T-cell (primary cell): ENCODE data around the gene PTPRA. TPM values are rescaled to one million over a fixed set of nuclear protein-coding genes. Genes with fewer than 3 reads are reported as not detected.

Source experiments
- ATAC-seq, 4 experiments: fragments of 200-7000 bp in 3 of 4; fragments of 150-1000 bp in 1 of 4; cut with Tn5 transposase; replicated peaks in 1 of 4; 1 replicate in 3 of 4; 2 replicates in 1 of 4; pipeline ENCODE4 v1.10.0; 2021; ENCODE audit warnings: moderate library complexity in 3 of 4, mild to moderate bottlenecking in 2 of 4, moderate number of reproducible peaks in 1 of 4
- CTCF ChIA-PET, 2 donors: fragments of 300-600 bp; sonication (Branson Sonifier 250); formaldehyde crosslinking; loops; one replicate each; lab custom pipeline; 2022; ENCODE audit warnings: antibody characterized with exemption in 2 of 2; lab: Charles Lee
- POLR2A ChIA-PET, 2 donors: fragments of 300-600 bp; sonication (Branson Sonifier 250); formaldehyde crosslinking; loops; one replicate each; lab custom pipeline; 2022; ENCODE audit warnings: antibody characterized with exemption in 2 of 2; lab: Charles Lee
- DNase-seq, 35 experiments: peaks; one replicate each; pipeline versions ENCODE4 v3.0.0 to v3.0.0-alpha.2; 2013 to 2023
- H3K27ac ChIP-seq: one replicate; pipeline ENCODE4 v1.5.1; 2013; ENCODE audit warnings: low read length
- H3K27me3 ChIP-seq, 2 experiments: replicated peaks in 1 of 2; 1 replicate in 1 of 2; 2 replicates in 1 of 2; pipeline versions ENCODE4 v1.6.1 to v1.7.0; 2013; ENCODE audit warnings: low read length in 1 of 2, mixed read lengths in 1 of 2; ENCODE audit not compliant: control insufficient read depth in 2 of 2, insufficient read depth in 2 of 2; ENCODE audit errors: extremely low read depth in 1 of 2
- H3K36me3 ChIP-seq, 2 donors: 1 replicate in 1 of 2; 2 replicates in 1 of 2; pipeline versions ENCODE4 v1.6.1 to v1.7.0; 2013; ENCODE audit warnings: low read length in 1 of 2; ENCODE audit not compliant: control insufficient read depth in 2 of 2, insufficient read depth in 1 of 2; ENCODE audit errors: extremely low read depth in 1 of 2
- H3K4me1 ChIP-seq, 2 experiments: 1 replicate in 1 of 2; 2 replicates in 1 of 2; pipeline versions ENCODE4 v1.6.1 to v1.7.0; 2013; ENCODE audit warnings: low read length in 2 of 2, mixed read lengths in 1 of 2; ENCODE audit not compliant: insufficient read depth in 2 of 2, control insufficient read depth in 1 of 2; ENCODE audit errors: extremely low read depth in 1 of 2
- H3K4me3 ChIP-seq, 2 donors: 1 replicate in 1 of 2; 2 replicates in 1 of 2; pipeline versions ENCODE4 v1.5.1 to v1.7.0; 2013; ENCODE audit warnings: mild to moderate bottlenecking in 2 of 2, low read length in 1 of 2, moderate library complexity in 1 of 2; ENCODE audit not compliant: control insufficient read depth in 1 of 2; ENCODE audit errors: extremely low read depth in 1 of 2
- H3K9me3 ChIP-seq: 2 replicates; pipeline ENCODE4 v1.7.0; 2013
- H3K27ac Mint-ChIP-seq, 2 donors: one replicate each; pipeline ENCODE4 v1.8.0; 2020 to 2021; ENCODE audit warnings: mild to moderate bottlenecking in 2 of 2, mixed read lengths in 2 of 2
- H3K27me3 Mint-ChIP-seq, 2 donors: one replicate each; pipeline ENCODE4 v1.8.0; 2021 to 2022; ENCODE audit warnings: mixed read lengths in 2 of 2
- H3K36me3 Mint-ChIP-seq: one replicate; pipeline ENCODE4 v1.8.0; 2021; ENCODE audit warnings: mixed read lengths
- H3K4me1 Mint-ChIP-seq, 3 donors: one replicate each; pipeline ENCODE4 v1.8.0; 2020 to 2022; ENCODE audit warnings: mixed read lengths in 3 of 3, mild to moderate bottlenecking in 1 of 3
- H3K4me3 Mint-ChIP-seq, 3 donors: one replicate each; pipeline ENCODE4 v1.8.0; 2020 to 2022; ENCODE audit warnings: mild to moderate bottlenecking in 3 of 3, mixed read lengths in 3 of 3, moderate library complexity in 3 of 3
- H3K9me3 Mint-ChIP-seq, 3 donors: one replicate each; pipeline ENCODE4 v1.8.0; 2020 to 2022; ENCODE audit warnings: mixed read lengths in 3 of 3
- WGBS: methylation state at CpG from one replicate; pipeline ENCODE4 v1.1.5; 2013; ENCODE audit warnings: missing lambda C conversion rate; ENCODE audit not compliant: insufficient coverage; 5-methylcytosine and 5-hydroxymethylcytosine counted together
- total RNA-seq, 35 experiments: library from RNA in 6 of 35; stranded (reverse) in 6 of 35; fragments of 120-200 nt in 1 of 35; gene quantifications; one replicate each; pipeline versions ENCODE4 v1.2.1 to v1.2.4 and lab custom pipeline; 2013 to 2026

The PTPRA gene
- total RNA-seq, 5 donors from 2014 or later (not counting 1 experiment from before 2014, with no cell fraction given), result 66.2 to 98.6 (median 71.5) TPM

DNA sequence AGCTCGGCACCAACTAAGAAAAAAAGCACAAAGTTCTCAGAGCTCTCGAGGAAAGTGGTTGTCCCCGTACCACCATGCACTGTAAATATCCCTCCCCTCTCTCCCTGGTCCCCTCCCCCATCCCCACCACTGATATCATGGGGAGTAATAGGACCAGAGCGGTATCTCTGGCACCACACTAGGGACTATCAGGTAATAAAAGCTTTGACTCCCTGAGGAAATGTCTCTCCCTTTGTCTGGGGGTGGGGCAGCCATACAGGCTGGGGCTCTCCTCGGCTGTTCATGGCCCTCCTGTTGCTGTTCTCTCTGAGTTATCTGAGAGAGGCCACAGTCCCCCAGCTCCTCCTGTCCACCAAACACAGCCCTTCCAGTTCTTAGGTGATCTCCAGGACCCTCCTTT is 165.2 kb downstream of the PTPRA start:
- peaks cover 39% of the 10 kb centered on the region for H3K36me3 Mint-ChIP-seq
- no peak overlapping the region for H3K27ac ChIP-seq
- peaks cover 7 to 65% of the 10 kb centered on the region in 2 donors for H3K36me3 ChIP-seq
- peak overlapping the region; percentile 34 to 47 for H3K27ac Mint-ChIP-seq
- peaks cover 0 to 2% (median 0%) of the 10 kb centered on the region in 3 donors for H3K4me1 Mint-ChIP-seq
- no peaks in the 10 kb centered on the region for H3K4me1 ChIP-seq
- ATAC-seq (no peak), DNase-seq (no peak)
- no peak overlapping the region for H3K4me3 ChIP-seq
- H3K9me3 ChIP-seq, result no peaks in the 10 kb centered on the region
- H3K27me3 Mint-ChIP-seq, result no peaks in the 10 kb centered on the region
- POLR2A ChIA-PET, result interaction anchor here in 1 of 2 donors (0.7 kb wide), 1 partner anchor 158 kb away, joined by 3 read pairs; no protein-coding TSS in a partner anchor
- H3K4me3 Mint-ChIP-seq, result no peak overlapping the region
- 67% methylated on average over 1 of the region's 5 CpGs for WGBS
- H3K27me3 ChIP-seq, result no peaks in the 10 kb centered on the region
- H3K9me3 Mint-ChIP-seq, result no peaks in the 10 kb centered on the region
- CTCF ChIA-PET, result interaction anchor here in 1 of 2 donors (0.6 kb wide), 1 partner anchor 322 kb away, joined by 9 read pairs; no protein-coding TSS in a partner anchor

DNA sequence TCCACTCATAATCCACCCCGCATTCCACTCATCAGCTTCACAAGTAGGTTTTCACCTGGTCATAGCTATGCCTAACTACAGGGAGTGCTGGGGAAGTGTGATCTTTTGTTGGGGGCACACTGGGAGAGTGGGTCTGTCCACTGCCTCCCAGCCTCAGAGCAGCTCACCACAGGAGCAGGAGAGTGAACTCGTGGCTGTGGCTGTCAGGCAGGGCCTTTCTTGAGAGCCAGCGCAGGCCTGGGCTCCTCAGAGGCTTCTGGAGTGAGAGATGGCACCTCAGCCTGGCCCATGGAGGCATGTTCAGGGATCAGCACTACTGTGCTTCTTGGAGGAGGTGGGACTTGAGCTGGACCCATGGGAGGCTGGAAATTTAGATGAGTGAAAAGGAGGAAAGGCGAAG is 166.1 kb downstream of the PTPRA start:
- CTCF ChIA-PET, result no interaction called here
- Mint-ChIP-seq H3K4me3 (no peak overlapping the region), H3K27ac (peak overlapping the region in 1 of 2 donors; percentile 80), H3K9me3 (no peaks in the 10 kb centered on the region), H3K36me3 (peaks cover 39% of the 10 kb centered on the region), H3K27me3 (no peaks in the 10 kb centered on the region), H3K4me1 (peaks cover 0 to 3% (median 0%) of the 10 kb centered on the region in 3 donors)
- Histone ChIP-seq H3K36me3 (peaks cover 7 to 60% of the 10 kb centered on the region in 2 donors), H3K27ac (no peak overlapping the region), H3K4me1 (no peaks in the 10 kb centered on the region), H3K27me3 (no peaks in the 10 kb centered on the region), H3K4me3 (no peak overlapping the region), H3K9me3 (no peaks in the 10 kb centered on the region)
- no peak for DNase-seq
- no peak for ATAC-seq
- POLR2A ChIA-PET, result no interaction called here
- WGBS, result 90% methylated on average over 2 of the region's 4 CpGs

DNA sequence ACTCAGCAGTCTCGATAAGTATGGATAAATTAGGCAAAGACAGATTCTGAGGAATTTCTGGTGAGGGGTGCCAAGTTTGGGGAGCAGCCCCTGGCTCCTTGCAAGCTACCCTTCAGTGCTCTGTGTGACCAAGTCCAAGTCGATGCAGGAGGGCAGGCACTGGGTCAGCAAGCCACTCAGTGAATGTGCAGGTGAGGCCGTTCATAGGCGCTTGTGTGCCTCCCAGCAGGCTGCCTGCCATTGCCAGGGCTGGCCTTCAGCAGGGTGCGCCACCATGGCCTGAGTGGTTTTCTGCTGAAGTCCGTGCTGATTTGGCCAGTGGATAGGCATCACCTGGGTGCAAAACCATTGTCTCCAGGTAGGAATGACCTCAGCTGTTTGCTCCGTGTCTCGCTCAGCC is 166.8 kb downstream of the PTPRA start:
- Histone ChIP-seq H3K36me3 (peaks cover 7 to 55% of the 10 kb centered on the region in 2 donors), H3K4me3 (no peak overlapping the region), H3K4me1 (peaks cover 0 to 2% of the 10 kb centered on the region in 2 experiments), H3K27me3 (no peaks in the 10 kb centered on the region), H3K9me3 (no peaks in the 10 kb centered on the region), H3K27ac (no peak overlapping the region)
- ATAC-seq (no peak), DNase-seq (no peak)
- over 99% methylated on average over 8 of the region's 8 CpGs for WGBS
- H3K4me1 Mint-ChIP-seq, result peaks cover 3 to 7% (median 4%) of the 10 kb centered on the region in 3 donors
- peaks cover 34% of the 10 kb centered on the region for H3K36me3 Mint-ChIP-seq
- H3K4me3 Mint-ChIP-seq, result no peak overlapping the region
- POLR2A ChIA-PET, result no interaction called here
- CTCF ChIA-PET, result no interaction called here
- peak overlapping the region in 1 of 2 donors; percentile 9 for H3K27ac Mint-ChIP-seq
- no peaks in the 10 kb centered on the region for H3K9me3 Mint-ChIP-seq
- no peaks in the 10 kb centered on the region for H3K27me3 Mint-ChIP-seq

GRCh38 chr20:3041854-3042409 is 168.7 kb downstream of the PTPRA start:
- H3K4me1 ChIP-seq, result peaks cover 3 to 13% of the 10 kb centered on the region in 2 experiments
- H3K4me3 ChIP-seq, result no peak overlapping the region
- POLR2A ChIA-PET, result no interaction called here
- 85% methylated on average over 7 of the region's 10 CpGs for WGBS
- DNase-seq (no peak), ATAC-seq (no peak)
- H3K27ac ChIP-seq, result no peak overlapping the region
- peaks cover 4 to 37% of the 10 kb centered on the region in 2 donors for H3K36me3 ChIP-seq
- CTCF ChIA-PET, result interaction anchor here in 1 of 2 donors (0.6 kb wide), 1 partner anchor 210 kb away, joined by 4 read pairs; no protein-coding TSS in a partner anchor
- no peaks in the 10 kb centered on the region for H3K9me3 ChIP-seq
- no peak overlapping the region for H3K4me3 Mint-ChIP-seq
- H3K36me3 Mint-ChIP-seq, result peaks cover 18% of the 10 kb centered on the region
- H3K27me3 ChIP-seq, result no peaks in the 10 kb centered on the region
- no peaks in the 10 kb centered on the region for H3K27me3 Mint-ChIP-seq
- peaks cover 12 to 15% (median 13%) of the 10 kb centered on the region in 3 donors for H3K4me1 Mint-ChIP-seq
- no peaks in the 10 kb centered on the region for H3K9me3 Mint-ChIP-seq
- peak overlapping the region in 1 of 2 donors; percentile 46 for H3K27ac Mint-ChIP-seq

DNA sequence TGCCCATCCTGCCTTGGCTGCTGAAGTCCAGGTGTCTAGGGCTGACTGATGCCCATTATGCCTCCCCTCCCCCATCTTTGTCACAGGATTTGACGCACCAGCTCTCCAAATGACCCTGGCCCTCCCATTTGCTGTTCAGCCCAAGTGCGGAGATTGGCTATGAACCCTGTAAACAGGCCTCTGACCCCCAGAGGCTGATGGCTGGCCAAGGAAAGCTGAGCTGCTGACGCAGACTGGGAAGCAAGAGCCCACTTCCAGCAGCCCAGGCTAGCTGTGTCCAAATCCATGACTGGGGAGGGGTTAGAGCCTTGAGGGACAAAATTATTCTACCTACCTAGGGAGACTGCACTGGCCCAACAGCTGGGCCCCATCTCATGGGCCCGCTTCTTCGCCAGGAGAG is 169.3 kb downstream of the PTPRA start:
- no peak overlapping the region for H3K27ac Mint-ChIP-seq
- H3K27ac ChIP-seq, result no peak overlapping the region
- CTCF ChIA-PET, result interaction anchor here in 1 of 2 donors (0.6 kb wide), 1 partner anchor 211 kb away, joined by 4 read pairs; no protein-coding TSS in a partner anchor

GRCh38 chr20:3043322-3043721 is 170.0 kb downstream of the PTPRA start, which contains the start of gene GNRH2:
TSS of gene GNRH2 (plus strand) at chr20:3043622. CDS start at chr20:3044415, 793 bp downstream.
- ATAC-seq, result no peak
- no CpG with 5 or more reads among the region's 3 CpGs for WGBS
- Mint-ChIP-seq H3K27me3 (no peaks in the 10 kb centered on the region), H3K27ac (peak within 1 kb of the TSS in 1 of 2 donors; percentile 28), H3K4me3 (peak within 1 kb of the TSS; percentile 13 to 79 (median 34)), H3K36me3 (peaks cover 16% of the 10 kb centered on the region), H3K4me1 (peaks cover 16 to 21% (median 20%) of the 10 kb centered on the region in 3 donors), H3K9me3 (no peaks in the 10 kb centered on the region)
- DNase-seq, result no peak
- no peaks in the 10 kb centered on the region for H3K27me3 ChIP-seq
- H3K27ac ChIP-seq, result no peak within 1 kb of the TSS
- ChIA-PET CTCF (no interaction called here), POLR2A (interaction anchor here in 1 of 2 donors (0.6 kb wide), 1 partner anchor 1069 kb away, joined by 3 read pairs; no protein-coding TSS in a partner anchor)
- peaks cover 4 to 22% of the 10 kb centered on the region in 2 experiments for H3K4me1 ChIP-seq
- H3K36me3 ChIP-seq, result peaks cover 0 to 34% of the 10 kb centered on the region in 2 donors
- H3K4me3 ChIP-seq, result no peak within 1 kb of the TSS
- H3K9me3 ChIP-seq, result no peaks in the 10 kb centered on the region

More for the DNA sequence above, 169.3 kb downstream of the PTPRA start:
- Mint-ChIP-seq H3K9me3 (no peaks in the 10 kb centered on the region), H3K36me3 (peaks cover 18% of the 10 kb centered on the region), H3K4me3 (no peak overlapping the region), H3K27me3 (no peaks in the 10 kb centered on the region), H3K4me1 (peaks cover 16 to 20% (median 17%) of the 10 kb centered on the region in 3 donors)
- Histone ChIP-seq H3K4me1 (peaks cover 4 to 19% of the 10 kb centered on the region in 2 experiments), H3K4me3 (no peak overlapping the region), H3K27me3 (no peaks in the 10 kb centered on the region), H3K9me3 (no peaks in the 10 kb centered on the region), H3K36me3 (peaks cover 0 to 33% of the 10 kb centered on the region in 2 donors)
- WGBS, result 92% methylated on average over 2 of the region's 5 CpGs
- POLR2A ChIA-PET, result no interaction called here
- DNase-seq (no peak), ATAC-seq (no peak)
